Measurements from ENCODE around the gene ZSCAN10. TPM values are rescaled to one million over a fixed set of nuclear protein-coding genes. Genes with fewer than 3 reads are reported as not detected.

Gene ZSCAN10
- total and polyA plus RNA-seq, 2 of the 13 experiments (the other 11 are each of a cell fraction or from before 2014, with no cell fraction given) = not detected

GRCh38 chr16:3101018-3101840 is 2.1 kb upstream of the ZSCAN10 start (continued):
- peak; percentile 77 for TF ChIP-seq CTCF (CRISPR knock-in tag; IDR thresholded peaks at IDR 0.05)
- TF ChIP-seq, protein P1, sequence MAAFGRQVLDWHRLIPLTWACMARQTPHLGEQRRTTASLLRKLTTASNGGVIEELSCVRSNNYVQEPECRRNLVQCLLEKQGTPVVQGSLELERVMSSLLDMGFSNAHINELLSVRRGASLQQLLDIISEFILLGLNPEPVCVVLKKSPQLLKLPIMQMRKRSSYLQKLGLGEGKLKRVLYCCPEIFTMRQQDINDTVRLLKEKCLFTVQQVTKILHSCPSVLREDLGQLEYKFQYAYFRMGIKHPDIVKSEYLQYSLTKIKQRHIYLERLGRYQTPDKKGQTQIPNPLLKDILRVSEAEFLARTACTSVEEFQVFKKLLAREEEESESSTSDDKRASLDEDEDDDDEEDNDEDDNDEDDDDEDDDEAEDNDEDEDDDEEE (CRISPR knock-in tag; IDR thresholded peaks at IDR 0.05) = 0 out of 2 replicates have a peak, but pooled peaks have one; percentile 63
- TF ChIP-seq XRCC5 (optimal IDR thresholded peaks at IDR 0.05; ENCODE audit: low read length) = peak; percentile 53
- TF ChIP-seq SMC3 (IDR thresholded peaks at IDR 0.05; ENCODE audit: low read length) = peak; percentile 11; the same call in 1 of the 2 replicates
- peak; percentile 31 for TF ChIP-seq TEAD3 (CRISPR knock-in tag; optimal IDR thresholded peaks at IDR 0.05; ENCODE audit: borderline replicate concordance)
- 0 out of 2 replicates have a peak, but pooled peaks have one; percentile 28 for TF ChIP-seq ZNF605 (CRISPR knock-in tag; IDR thresholded peaks at IDR 0.05)
- TF ChIP-seq POGZ (CRISPR knock-in tag; IDR thresholded peaks at IDR 0.05) = peak; percentile 29; the same call in 1 of the 2 replicates
- TF ChIP-seq NPAS2 (CRISPR knock-in tag; IDR thresholded peaks at IDR 0.05; ENCODE audit: borderline replicate concordance) = no peak
- no peak for TF ChIP-seq MAZ (IDR thresholded peaks at IDR 0.05; ENCODE audit: borderline replicate concordance, low read depth, low read length)
- 0 out of 2 replicates have a peak, but pooled peaks have one; percentile 24 for TF ChIP-seq MAZ (CRISPR knock-in tag; IDR thresholded peaks at IDR 0.05; ENCODE audit: low read depth)
- peak; percentile 29 to 55; a peak in 2 of 4 replicates for TF ChIP-seq HMGXB4 (CRISPR knock-in tag; IDR thresholded peaks at IDR 0.05; ENCODE audit: borderline replicate concordance in 1 of 2, low read depth in 1 of 2)
- no peak for TF ChIP-seq RELA (CRISPR knock-in tag; IDR thresholded peaks at IDR 0.05)
- no peak for TF ChIP-seq KAT2B (IDR thresholded peaks at IDR 0.05; ENCODE audit: borderline replicate concordance, low read depth, low read length)
- TF ChIP-seq ZNF710 (CRISPR knock-in tag; IDR thresholded peaks at IDR 0.05; ENCODE audit: borderline replicate concordance) = 0 out of 2 replicates have a peak, but pooled peaks have one; percentile 23
- no peak for TF ChIP-seq GABPA (IDR thresholded peaks at IDR 0.05; ENCODE audit: low read depth, low read length)
- TF ChIP-seq GABPA (CRISPR knock-in tag; IDR thresholded peaks at IDR 0.05; ENCODE audit: low read depth) = peak; percentile 9; the same call in 1 of the 2 replicates
- 0 out of 2 replicates have a peak, but pooled peaks have one; percentile 7 for TF ChIP-seq RXRB (CRISPR knock-in tag; IDR thresholded peaks at IDR 0.05; ENCODE audit: borderline replicate concordance)
- no peak for TF ChIP-seq GABPB1 (CRISPR knock-in tag; IDR thresholded peaks at IDR 0.05)
- peak; percentile 30 for TF ChIP-seq STAG1 (CRISPR knock-in tag; IDR thresholded peaks at IDR 0.05)
